Neuron (in vitro differentiated cells): Measurements from ENCODE around the gene CDCA3.

Experiments used
- H2AFZ ChIP-seq: one replicate; pipeline ENCODE4 v1.6.1; 2013; ENCODE audit warnings: low read depth, mild to moderate bottlenecking, inconsistent platforms, low read length, moderate library complexity
- H3K27me3 ChIP-seq: one replicate; pipeline ENCODE4 v1.6.1; 2013; ENCODE audit warnings: low read length; ENCODE audit not compliant: insufficient read depth
- H3K36me3 ChIP-seq: one replicate; pipeline ENCODE4 v1.6.1; 2013; ENCODE audit warnings: low read length; ENCODE audit not compliant: insufficient read depth
- H3K4me1 ChIP-seq: one replicate; pipeline ENCODE4 v1.6.1; 2013; ENCODE audit warnings: low read length; ENCODE audit not compliant: insufficient read depth
- H3K4me3 ChIP-seq: 2 replicates; pipeline ENCODE4 v1.5.1; 2013; ENCODE audit warnings: mild to moderate bottlenecking, low read length, moderate library complexity
- H3K9me3 ChIP-seq: one replicate; pipeline ENCODE4 v1.6.1; 2013; ENCODE audit warnings: low read length

CDCA3 gene

DNA sequence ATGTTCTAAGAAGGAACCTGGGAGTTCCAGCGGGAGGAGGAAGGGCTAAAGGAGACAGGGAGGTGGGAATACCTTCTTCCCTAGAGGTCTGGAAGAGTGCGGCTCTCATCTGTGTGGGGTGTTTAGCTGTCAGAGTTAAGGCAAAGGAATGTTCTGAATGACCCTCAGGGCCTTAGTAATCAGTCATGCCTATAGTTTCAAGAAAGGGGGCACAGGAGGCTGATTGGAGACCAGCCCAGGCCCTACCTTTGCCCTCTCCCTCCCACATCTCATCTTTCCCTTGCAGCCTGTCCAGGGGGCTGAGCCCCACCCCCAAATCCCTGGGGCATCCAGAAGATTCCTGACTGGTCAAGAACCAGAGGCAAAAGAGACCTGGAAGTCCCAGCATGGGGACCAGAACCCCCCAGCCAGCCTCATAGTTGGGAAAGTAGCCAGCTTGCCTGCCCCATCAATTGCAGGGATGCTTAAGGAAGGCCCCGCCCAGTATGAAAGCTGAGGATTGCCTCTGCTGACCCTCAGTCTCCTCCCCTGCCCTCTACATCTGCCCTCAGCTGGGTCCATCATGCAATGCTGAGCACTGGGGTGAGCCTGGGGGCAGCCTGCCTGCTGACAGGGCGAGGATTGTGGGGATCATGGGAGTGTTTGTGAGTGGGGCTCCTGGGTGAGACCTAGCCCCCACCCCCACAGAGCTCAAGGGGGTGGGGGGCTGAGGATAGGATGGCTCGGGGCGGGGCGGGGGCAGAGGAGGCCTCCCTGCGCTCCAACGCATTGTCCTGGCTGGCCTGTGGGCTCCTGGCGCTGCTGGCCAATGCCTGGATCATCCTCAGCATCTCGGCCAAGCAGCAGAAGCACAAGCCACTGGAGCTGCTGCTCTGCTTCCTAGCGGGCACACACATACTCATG lies 27.7 kb downstream of the CDCA3 start:
- H3K27me3 ChIP-seq, result no peaks in the 10 kb centered on the region
- no peak overlapping the region for H3K4me3 ChIP-seq
- H3K4me1 ChIP-seq, result peaks cover 57% of the 10 kb centered on the region
- no peak overlapping the region for H2AFZ ChIP-seq
- H3K9me3 ChIP-seq, result no peaks in the 10 kb centered on the region
- H3K36me3 ChIP-seq, result no peaks in the 10 kb centered on the region

DNA sequence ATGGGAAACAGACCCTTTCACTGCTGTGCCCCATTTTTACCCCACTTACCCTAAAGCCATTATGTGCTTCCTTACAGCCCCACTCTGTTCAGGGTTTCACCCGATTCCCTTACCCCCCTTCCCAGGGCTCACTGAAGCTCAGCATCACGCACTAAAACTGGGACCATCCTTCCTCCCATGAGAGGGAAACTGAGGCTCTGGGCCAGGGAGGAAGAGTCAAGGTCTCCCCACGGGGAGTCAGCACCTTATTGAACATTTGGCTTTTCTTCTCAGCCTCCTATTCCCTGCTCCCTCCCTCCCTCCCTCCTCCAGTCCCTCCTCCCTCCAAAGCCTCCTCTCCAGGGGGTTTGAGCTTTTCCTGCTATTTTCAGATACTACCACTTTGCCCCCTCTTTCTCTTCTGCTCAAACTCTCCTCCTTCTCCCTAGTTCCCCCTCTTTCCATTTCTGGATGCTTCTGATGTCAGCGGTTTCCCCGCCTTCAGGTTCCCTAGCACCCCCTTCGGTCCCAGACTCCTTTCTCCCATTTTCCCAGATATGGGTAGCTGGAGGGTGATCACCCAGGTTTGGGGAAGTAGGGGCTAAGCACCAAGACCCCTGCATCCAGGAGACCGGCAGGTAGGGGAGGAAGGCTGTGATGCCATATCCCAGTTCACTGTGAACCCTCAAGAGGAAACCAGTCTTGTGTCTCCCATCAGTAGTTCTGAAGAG lies 28.5 kb downstream of the CDCA3 start:
- H2AFZ ChIP-seq, result no peak overlapping the region
- H3K4me3 ChIP-seq, result peak overlapping the region; percentile 49
- peaks cover 63% of the 10 kb centered on the region for H3K4me1 ChIP-seq
- H3K9me3 ChIP-seq, result no peaks in the 10 kb centered on the region
- H3K36me3 ChIP-seq, result no peaks in the 10 kb centered on the region
- H3K27me3 ChIP-seq, result no peaks in the 10 kb centered on the region

DNA sequence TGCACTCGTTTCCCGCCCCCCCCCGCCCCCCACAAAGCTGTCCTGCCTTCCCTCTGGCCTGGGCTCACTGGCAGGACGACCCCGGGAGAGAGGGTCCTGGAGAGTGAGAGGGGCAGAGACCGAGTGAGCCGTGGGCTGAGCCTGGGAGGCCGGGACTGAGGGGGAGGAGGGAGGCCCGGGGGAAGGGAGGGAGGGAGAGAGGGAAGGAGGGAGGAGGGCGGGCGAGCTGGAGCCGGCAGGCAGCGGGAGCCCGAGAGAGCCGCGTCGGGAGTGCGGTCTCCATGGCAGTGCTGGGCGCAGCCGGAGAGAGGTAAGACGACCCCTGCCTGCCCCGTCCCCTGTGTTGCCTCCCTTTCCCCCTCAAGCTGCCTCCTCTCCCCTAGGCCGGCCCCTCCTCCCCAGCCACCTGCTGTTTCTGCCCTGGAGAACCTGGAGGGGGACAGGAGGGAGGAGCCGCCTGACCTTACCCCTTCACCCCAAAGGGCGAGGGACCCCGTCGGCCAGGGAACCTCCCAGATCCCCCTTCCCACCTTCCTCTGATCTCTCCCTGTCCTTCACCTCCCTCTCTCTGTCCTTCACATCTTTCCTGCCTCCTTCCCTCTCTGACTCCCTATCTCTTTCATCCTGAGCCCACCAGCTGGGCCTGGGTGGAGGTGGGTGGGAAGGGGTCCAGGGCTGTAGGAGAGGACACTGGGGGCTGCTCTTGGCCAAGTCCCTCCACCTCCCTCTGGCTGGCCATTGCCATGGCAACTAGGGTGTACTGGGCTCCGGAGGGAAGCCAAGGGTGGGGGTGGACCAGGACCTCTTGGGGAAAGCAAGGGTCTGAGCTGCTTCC lies 29.3 kb downstream of the CDCA3 start, which contains the start of gene GPR162:
Gene GPR162, plus strand, starts transcription at position 231 of the 835 bp plus-strand sequence. CDS start 2,078 bp downstream, outside the sequence.
- Histone ChIP-seq H3K9me3 (no peaks in the 10 kb centered on the region), H3K4me1 (peaks cover 56% of the 10 kb centered on the region), H3K4me3 (peak within 1 kb of the TSS; percentile 49), H3K27me3 (no peaks in the 10 kb centered on the region), H2AFZ (no peak within 1 kb of the TSS), H3K36me3 (no peaks in the 10 kb centered on the region)

DNA sequence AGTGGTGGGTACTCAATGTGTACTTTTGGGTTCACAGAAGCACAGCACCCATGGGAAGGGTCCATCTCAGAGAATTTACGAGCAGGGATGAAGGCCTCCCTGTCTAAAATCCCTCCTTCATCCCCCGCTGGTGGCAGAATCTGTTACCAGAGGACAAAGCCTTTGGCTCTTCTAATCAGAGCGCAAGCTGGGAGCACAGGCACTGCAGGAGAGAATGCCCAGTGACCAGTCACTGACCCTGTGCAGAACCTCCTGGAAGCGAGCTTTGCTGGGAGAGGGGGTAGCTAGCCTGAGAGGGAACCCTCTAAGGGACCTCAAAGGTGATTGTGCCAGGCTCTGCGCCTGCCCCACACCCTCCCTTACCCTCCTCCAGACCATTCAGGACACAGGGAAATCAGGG lies 30.9 kb downstream of the CDCA3 start:
- Histone ChIP-seq H3K4me3 (no peak overlapping the region), H2AFZ (no peak overlapping the region), H3K9me3 (no peaks in the 10 kb centered on the region), H3K36me3 (no peaks in the 10 kb centered on the region), H3K27me3 (no peaks in the 10 kb centered on the region), H3K4me1 (peaks cover 47% of the 10 kb centered on the region)

DNA sequence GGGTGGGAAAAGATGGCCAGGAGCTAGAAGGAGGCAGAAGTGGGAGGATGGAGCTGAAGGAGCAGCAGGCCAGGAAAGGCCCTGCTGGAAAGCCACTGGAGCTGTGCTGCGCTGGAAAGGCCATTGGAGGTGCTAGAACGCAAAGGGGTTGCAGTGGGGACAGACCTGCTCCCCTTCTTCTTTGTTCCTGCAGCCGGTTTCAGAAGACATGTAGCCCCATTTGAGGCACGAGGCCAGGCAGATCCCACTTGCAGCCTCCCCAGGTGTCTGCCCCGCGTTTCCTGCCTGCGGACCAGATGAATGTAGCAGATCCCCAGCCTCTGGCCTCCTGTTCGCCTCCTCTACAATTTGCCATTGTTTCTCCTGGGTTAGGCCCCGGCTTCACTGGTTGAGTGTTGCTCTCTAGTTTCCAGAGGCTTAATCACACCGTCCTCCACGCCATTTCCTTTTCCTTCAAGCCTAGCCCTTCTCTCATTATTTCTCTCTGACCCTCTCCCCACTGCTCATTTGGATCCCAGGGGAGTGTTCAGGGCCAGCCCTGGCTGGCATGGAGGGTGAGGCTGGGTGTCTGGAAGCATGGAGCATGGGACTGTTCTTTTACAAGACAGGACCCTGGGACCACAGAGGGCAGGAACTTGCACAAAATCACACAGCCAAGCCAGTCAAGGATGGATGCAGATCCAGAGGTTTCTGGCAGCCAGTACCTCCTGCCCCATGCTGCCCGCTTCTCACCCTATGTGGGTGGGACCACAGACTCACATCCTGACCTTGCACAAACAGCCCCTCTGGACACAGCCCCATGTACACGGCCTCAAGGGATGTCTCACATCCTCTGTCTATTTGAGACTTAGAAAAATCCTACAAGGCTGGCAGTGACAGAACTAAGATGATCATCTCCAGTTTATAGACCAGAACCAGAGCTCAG lies 31.7 kb downstream of the CDCA3 start:
- H3K27me3 ChIP-seq, result no peaks in the 10 kb centered on the region
- no peaks in the 10 kb centered on the region for H3K36me3 ChIP-seq
- no peak overlapping the region for H2AFZ ChIP-seq
- H3K4me3 ChIP-seq, result no peak overlapping the region
- peaks cover 44% of the 10 kb centered on the region for H3K4me1 ChIP-seq
- H3K9me3 ChIP-seq, result no peaks in the 10 kb centered on the region

DNA sequence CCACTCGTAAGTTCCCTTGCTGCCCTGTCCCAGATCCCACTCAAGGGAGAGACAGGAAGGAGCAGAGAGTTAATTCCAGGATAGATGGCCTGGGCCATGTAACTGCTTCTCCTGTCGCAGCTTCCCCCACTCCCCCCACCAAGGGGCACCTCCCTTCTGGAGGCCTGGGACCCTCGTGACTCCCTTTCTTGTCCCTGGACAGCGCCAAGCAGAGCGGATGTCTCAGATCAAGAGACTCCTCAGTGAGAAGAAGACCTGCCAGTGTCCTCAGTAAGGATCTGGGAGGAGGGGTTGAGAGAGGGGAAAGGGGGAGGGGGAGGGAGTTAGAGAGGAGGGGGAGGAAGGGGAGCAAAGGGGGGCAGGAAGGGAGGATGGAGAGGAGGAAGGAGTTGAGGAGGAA lies 32.4 kb downstream of the CDCA3 start:
- H3K27me3 ChIP-seq, result no peaks in the 10 kb centered on the region
- no peak overlapping the region for H2AFZ ChIP-seq
- no peaks in the 10 kb centered on the region for H3K9me3 ChIP-seq
- no peak overlapping the region for H3K4me3 ChIP-seq
- peaks cover 44% of the 10 kb centered on the region for H3K4me1 ChIP-seq
- no peaks in the 10 kb centered on the region for H3K36me3 ChIP-seq

DNA sequence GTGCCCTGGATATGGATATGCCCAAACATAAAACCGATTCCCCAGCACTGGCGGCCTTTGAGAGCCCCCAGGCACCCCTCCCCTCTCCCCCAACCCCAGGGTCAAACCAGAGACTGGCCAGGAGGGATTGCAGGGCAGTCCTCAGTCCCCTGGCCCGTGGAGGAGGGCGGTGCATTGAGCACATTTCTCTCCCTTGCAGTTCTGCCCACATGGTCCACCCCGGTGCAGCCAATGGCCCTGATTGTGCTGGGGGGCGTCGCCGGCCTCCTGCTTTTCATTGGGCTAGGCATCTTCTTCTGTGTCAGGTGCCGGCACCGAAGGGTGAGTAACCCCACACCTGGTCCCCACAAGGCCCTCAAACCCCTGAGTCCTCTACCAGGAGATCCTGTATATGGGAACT lies 32.9 kb downstream of the CDCA3 start:
- H3K36me3 ChIP-seq, result no peaks in the 10 kb centered on the region
- H3K4me1 ChIP-seq, result peaks cover 43% of the 10 kb centered on the region
- no peak overlapping the region for H3K4me3 ChIP-seq
- no peaks in the 10 kb centered on the region for H3K9me3 ChIP-seq
- H2AFZ ChIP-seq, result no peak overlapping the region
- H3K27me3 ChIP-seq, result no peaks in the 10 kb centered on the region

DNA sequence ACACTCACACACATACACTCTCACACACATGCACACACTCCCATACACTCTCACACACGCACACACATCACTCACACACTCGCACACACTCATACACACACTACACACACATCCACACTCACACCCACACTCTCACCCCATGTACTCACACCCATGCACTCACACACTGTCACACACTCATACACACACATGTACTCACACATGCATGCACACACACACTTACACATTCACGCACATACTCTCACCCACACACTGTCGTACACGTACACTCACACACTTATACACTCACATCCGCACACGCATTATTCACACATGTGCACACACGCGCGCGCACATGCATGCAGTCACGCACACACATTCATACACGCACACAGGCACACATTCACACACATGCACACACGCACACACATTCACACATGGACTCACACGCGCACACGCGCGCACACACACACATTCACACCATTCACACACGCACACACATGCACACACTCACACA lies 33.4 kb downstream of the CDCA3 start:
- H3K9me3 ChIP-seq, result no peaks in the 10 kb centered on the region
- H3K4me3 ChIP-seq, result no peak overlapping the region
- H2AFZ ChIP-seq, result no peak overlapping the region
- no peaks in the 10 kb centered on the region for H3K36me3 ChIP-seq
- H3K27me3 ChIP-seq, result no peaks in the 10 kb centered on the region
- H3K4me1 ChIP-seq, result peaks cover 41% of the 10 kb centered on the region

DNA sequence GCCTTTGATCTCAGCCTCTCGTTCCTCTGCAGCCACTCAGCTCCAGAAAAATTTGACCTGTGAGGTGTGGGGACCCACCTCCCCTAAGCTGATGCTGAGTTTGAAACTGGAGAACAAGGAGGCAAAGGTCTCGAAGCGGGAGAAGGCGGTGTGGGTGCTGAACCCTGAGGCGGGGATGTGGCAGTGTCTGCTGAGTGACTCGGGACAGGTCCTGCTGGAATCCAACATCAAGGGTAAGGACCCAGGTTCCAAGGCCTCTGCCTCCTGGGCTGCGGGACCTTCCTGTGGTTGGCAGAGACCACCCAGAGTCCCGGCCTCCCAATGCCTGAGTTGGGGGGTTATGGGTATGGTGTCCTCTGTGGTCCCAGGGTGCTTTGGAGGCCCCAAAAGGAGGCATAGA lies 34.0 kb downstream of the CDCA3 start:
- Histone ChIP-seq H3K4me3 (no peak overlapping the region), H3K36me3 (no peaks in the 10 kb centered on the region), H3K4me1 (peaks cover 37% of the 10 kb centered on the region), H3K9me3 (no peaks in the 10 kb centered on the region), H3K27me3 (no peaks in the 10 kb centered on the region), H2AFZ (no peak overlapping the region)

DNA sequence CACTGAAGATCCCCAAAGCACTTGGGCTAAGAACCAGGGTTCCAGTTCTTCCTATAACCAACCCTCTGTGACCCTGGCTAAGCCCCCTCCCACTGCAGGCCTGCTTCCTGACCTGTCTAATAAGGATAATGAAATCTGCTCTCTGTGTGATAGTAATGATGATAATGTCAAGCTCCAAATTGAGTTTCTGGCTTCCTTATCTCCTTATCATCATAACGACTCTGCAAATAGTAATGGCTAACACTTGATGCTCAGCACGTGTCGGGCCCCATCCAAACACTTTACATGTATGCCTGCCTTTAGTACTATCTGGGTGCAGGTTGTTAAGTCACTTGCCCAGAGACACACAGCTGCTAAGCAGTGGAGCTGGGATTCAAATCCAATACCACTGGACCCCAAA lies 34.5 kb downstream of the CDCA3 start:
- no peaks in the 10 kb centered on the region for H3K27me3 ChIP-seq
- no peaks in the 10 kb centered on the region for H3K36me3 ChIP-seq
- no peak overlapping the region for H2AFZ ChIP-seq
- no peaks in the 10 kb centered on the region for H3K9me3 ChIP-seq
- H3K4me3 ChIP-seq, result no peak overlapping the region
- H3K4me1 ChIP-seq, result peaks cover 33% of the 10 kb centered on the region

DNA sequence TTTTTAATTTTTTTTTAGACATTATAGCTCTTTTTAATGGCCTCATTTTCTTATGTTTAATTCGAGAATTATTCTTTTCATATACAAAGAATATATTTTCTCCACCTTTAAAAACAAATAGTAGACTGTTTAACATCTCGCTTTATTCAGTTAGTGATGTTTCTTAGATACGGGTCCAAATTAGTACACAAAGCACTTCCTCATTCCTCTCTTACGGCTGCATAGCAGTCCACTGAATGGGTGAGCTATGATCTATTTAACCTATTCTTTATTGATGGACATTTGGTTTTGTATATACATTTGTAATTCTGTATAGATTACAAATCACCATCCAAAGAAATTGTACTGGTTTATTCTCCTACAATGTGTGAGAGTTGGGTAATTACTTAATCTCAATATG lies 37.7 kb downstream of the CDCA3 start:
- H3K4me1 ChIP-seq, result peaks cover 7% of the 10 kb centered on the region
- H3K36me3 ChIP-seq, result no peaks in the 10 kb centered on the region
- H3K9me3 ChIP-seq, result no peaks in the 10 kb centered on the region
- H3K27me3 ChIP-seq, result no peaks in the 10 kb centered on the region
- H3K4me3 ChIP-seq, result no peak overlapping the region
- no peak overlapping the region for H2AFZ ChIP-seq

DNA sequence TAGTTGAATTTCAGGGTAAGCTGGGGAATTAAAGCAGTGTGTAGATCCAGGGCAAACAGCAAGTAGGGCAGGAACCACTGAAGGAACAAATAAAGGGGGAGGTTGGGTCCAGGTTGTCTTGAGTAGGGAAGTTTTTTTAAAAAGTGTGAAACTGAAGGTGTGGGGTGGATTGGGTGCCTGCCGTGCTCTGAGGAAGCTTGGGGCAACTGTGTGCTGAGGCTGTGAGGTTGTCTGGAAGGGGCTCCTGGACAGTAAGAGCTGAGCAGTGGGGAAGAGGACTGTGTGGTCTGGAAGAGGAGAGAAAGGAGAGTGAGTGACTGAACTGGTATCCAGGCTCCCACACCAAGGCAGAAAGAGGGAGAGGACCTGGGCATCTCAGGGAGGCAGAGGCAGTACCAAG lies 40.3 kb downstream of the CDCA3 start:
- Histone ChIP-seq H3K27me3 (no peaks in the 10 kb centered on the region), H3K4me1 (no peaks in the 10 kb centered on the region), H3K9me3 (no peaks in the 10 kb centered on the region), H3K36me3 (no peaks in the 10 kb centered on the region), H3K4me3 (no peak overlapping the region), H2AFZ (no peak overlapping the region)
